ENCODE results near the gene ZNF677.

DNA sequence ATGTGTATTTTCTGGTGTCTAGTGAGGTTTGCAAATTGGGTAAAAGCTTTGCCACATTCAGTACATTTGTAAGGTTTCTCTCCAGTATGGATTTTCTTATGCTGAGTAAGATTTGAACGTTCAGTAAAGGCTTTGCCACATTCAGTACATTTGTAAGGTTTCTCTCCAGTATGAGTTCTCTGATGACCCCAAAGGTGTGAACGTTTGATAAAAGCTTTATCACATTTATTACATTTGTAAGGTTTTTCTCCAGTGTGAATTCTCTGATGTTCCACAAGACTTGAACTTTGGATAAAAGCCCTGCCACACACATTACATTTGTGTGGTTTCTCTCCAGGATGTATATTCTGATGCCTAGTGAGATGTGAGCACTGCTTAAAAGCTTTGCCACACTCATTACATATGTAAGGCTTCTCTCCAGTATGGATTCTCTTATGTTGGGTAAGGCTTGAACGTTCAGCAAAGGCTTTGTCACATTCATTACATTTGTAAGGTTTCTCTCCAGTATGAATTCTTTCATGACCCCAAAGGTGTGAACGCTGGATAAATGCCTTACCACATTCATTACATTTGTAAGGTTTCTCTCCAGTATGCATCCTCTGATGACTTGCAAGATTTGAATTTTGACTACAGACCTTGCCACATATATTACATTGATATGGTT, 17.4 kb downstream of the ZNF677 start:
- TF ChIP-seq, protein P1, sequence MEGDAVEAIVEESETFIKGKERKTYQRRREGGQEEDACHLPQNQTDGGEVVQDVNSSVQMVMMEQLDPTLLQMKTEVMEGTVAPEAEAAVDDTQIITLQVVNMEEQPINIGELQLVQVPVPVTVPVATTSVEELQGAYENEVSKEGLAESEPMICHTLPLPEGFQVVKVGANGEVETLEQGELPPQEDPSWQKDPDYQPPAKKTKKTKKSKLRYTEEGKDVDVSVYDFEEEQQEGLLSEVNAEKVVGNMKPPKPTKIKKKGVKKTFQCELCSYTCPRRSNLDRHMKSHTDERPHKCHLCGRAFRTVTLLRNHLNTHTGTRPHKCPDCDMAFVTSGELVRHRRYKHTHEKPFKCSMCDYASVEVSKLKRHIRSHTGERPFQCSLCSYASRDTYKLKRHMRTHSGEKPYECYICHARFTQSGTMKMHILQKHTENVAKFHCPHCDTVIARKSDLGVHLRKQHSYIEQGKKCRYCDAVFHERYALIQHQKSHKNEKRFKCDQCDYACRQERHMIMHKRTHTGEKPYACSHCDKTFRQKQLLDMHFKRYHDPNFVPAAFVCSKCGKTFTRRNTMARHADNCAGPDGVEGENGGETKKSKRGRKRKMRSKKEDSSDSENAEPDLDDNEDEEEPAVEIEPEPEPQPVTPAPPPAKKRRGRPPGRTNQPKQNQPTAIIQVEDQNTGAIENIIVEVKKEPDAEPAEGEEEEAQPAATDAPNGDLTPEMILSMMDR (optimal IDR thresholded peaks at IDR 0.05 in 1 of 3, IDR thresholded peaks at IDR 0.05 in 1 of 3, conservative IDR thresholded peaks at IDR 0.05 in 1 of 3; ENCODE audit: extremely low read depth in 1 of 3, insufficient read depth in 2 of 3, low read length in 3 of 3) = no peak
- TF ChIP-seq EZH2 (IDR thresholded peaks at IDR 0.05; ENCODE audit: low read length) = no peak

All from keratinocyte (primary cell).